Smooth muscle cell of bladder (primary cell): ENCODE data around the gene PLPPR3. TPM values are rescaled to one million over a fixed set of nuclear protein-coding genes. Genes with fewer than 3 reads are reported as not detected.

Source experiments
- total RNA-seq: library from RNA; depleted of rRNA; stranded (reverse); fragments of >200 nt; gene quantifications from 2 replicates; pipeline ENCODE4 v1.2.3, GENCODE V29; 2014

The PLPPR3 gene, protein sequence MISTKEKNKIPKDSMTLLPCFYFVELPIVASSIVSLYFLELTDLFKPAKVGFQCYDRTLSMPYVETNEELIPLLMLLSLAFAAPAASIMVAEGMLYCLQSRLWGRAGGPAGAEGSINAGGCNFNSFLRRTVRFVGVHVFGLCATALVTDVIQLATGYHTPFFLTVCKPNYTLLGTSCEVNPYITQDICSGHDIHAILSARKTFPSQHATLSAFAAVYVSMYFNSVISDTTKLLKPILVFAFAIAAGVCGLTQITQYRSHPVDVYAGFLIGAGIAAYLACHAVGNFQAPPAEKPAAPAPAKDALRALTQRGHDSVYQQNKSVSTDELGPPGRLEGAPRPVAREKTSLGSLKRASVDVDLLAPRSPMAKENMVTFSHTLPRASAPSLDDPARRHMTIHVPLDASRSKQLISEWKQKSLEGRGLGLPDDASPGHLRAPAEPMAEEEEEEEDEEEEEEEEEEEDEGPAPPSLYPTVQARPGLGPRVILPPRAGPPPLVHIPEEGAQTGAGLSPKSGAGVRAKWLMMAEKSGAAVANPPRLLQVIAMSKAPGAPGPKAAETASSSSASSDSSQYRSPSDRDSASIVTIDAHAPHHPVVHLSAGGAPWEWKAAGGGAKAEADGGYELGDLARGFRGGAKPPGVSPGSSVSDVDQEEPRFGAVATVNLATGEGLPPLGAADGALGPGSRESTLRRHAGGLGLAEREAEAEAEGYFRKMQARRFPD
- 0.57 and 1.1 TPM in 2 replicates for total RNA-seq

DNA sequence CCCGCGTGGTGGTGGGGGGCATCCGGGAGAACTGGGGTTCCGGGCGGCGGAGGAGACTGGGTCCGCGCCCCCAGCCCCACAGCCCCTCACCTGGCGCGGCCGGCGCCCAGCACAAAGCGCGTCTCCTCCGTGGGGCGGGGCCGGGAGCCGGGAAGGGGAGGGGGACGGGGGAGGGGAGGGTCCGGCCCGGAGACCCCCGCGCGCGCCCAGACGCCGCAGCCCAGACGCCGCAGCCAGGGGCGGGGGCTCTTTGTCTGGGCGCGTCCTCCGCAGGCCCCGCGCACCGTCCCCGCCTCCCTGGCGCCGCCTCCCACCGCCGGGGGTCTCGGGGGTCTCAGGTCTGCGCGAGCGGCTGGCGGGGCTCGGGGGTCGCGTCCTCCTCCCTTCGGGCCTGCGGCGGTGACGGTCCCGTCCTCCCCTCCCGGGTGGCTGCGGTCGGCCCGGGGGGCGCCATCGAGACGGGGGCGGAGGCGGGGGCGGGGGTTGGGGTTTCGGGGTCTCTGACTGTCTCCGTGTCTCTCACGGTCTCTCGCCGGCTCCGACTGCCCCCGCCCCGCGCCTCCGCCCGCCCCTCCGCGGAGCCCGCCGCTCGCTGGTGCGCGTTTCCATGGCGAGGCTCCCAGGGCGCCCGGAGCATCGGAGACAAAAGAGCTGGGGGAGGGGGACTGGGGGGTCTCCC is at the start of gene PLPPR3:
PLPPR3 (minus strand) TSS at position 131 of the 679 bp plus-strand sequence. CDS start 396 bp downstream, outside the sequence.

DNA sequence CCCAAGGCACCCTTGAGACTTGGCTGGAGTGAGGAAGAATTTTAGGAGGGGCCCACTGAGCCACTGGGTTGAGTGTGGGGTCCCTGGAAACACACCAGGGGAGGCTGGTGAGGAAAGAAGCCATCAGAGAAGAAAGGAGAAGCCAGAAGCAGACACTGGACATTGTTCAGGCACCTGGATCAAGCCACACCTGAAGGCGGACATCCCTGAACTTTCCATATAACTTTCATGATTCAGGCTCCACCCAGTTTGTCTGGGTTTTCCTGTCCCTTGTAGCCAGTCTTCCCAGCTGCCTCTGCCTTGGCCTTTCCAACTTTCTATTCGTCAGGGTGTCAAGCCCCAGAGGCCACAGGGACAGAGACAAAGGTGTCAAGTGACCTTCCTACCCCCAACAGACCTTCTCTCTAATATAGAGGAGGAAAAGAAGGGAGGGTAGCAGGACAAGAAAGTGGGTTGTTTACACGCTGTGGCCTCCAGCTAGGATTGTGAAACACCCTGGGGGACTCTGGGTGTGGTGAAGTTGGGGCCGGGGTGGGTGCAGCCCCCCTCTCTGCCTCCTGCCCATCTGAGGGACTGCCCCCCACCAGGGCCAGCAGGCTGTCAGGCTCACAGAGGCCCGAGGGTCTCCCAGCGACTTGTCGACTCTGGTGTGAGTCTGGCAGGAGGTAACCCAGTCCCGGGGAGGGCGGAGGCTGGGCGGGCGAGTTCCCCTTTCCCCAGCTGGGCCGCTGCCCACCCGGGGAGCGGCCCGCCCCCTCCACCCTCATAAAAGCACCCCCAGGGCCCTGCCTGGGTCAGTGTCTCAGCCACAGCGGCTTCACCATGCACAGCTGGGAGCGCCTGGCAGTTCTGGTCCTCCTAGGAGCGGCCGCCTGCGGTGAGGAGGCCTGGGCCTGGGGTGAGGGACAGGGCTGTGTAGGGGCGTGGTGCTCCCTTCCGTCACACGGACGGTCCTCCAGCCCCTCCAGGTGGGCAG is 37.4 kb upstream of the PLPPR3 start, which contains the start of gene CFD:
CFD (plus strand) TSS at position 797 of the 976 bp plus-strand sequence; CDS start at position 823, 26 bp downstream.

DNA sequence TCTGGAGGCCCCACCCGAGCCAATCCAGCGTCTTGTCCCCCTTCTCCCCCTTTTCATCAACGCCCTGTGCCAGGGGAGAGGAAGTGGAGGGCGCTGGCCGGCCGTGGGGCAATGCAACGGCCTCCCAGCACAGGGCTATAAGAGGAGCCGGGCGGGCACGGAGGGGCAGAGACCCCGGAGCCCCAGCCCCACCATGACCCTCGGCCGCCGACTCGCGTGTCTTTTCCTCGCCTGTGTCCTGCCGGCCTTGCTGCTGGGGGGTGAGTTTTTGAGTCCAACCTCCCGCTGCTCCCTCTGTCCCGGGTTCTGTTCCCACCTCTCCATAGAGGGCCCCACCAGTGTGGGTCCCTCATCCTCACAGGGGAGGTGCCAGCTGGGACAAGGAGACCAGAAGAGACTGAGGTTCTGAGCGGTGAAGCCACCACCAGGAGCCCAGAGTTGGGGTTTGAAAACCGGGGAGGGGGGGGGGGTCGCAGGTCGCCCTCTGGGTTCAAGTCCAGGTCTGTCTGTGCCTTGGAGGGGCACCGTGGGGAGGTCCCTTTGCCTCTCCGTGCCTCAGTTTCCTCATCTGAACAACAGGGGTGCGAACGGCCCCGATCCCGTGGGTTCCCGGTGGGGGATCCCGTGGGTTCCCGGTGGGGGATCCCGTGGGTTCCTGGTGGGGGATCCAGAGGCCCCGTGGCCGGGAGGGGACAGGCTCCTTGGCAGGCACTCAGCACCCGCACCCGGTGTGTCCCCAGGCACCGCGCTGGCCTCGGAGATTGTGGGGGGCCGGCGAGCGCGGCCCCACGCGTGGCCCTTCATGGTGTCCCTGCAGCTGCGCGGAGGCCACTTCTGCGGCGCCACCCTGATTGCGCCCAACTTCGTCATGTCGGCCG is 30.6 kb upstream of the PLPPR3 start, which contains the start of gene ELANE:
ELANE (plus strand) TSS at position 168 of the 878 bp plus-strand sequence; CDS start at position 194, 26 bp downstream.

DNA sequence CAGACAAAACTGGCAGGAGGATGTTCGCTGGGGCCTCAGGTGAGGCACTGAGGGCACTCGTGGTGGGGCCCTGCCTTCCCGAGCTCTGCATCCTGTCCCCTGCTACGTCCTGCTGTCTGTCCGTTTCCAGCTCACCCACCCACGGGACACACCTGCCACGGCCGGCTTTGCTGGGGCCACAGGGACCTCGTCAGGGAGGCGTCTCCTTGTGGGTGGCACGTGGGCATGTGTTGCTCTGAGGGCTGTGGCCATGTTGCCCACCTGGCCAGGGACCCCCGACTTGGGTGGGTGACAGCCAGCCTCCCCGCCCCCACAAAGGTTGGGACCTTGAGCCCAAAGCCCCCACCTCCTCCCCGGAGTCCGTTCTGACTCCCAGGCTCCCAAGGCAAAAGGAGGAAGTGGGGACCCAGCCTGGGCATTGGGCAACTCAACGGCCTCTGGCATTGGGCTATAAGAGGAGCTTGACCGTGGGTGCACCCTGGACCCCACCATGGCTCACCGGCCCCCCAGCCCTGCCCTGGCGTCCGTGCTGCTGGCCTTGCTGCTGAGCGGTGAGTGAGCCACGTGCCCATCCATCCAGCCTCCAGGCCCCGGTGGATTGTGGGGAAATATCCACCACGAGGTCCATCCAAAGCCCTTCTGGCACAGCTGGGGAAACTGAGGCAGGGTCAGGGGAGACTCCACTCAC is 18.9 kb upstream of the PLPPR3 start, which contains the start of gene PRTN3:
PRTN3 (plus strand) TSS at position 481 of the 688 bp plus-strand sequence; CDS start at position 491, 10 bp downstream.

DNA sequence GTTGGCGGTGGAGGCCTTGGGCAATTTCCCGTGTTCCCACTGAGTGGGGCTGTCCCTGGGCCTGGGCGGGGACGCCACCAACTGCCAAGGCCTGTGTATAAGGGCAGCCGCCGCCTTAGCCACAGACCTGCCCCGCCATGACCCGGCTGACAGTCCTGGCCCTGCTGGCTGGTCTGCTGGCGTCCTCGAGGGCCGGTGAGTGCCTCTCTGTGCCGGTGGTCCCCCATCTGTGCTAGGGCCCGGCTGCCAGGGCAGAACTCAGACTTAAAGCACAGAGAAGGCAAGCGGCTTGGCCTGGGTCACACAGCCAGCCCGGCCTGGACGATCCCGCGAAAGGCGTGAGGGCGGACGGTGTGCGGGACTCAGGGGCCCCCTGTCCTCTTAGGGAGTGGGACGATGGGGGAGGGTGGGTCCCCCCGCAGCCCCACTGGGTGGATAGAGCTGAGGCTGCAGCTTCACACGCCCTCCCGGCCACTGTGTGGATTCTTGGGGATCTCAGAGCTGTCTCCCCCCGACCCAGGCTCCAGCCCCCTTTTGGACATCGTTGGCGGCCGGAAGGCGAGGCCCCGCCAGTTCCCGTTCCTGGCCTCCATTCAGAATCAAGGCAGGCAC is 6.1 kb upstream of the PLPPR3 start, which contains the start of gene AZU1:
AZU1 (plus strand) TSS at position 128 of the 612 bp plus-strand sequence; CDS start at position 138, 10 bp downstream.

DNA sequence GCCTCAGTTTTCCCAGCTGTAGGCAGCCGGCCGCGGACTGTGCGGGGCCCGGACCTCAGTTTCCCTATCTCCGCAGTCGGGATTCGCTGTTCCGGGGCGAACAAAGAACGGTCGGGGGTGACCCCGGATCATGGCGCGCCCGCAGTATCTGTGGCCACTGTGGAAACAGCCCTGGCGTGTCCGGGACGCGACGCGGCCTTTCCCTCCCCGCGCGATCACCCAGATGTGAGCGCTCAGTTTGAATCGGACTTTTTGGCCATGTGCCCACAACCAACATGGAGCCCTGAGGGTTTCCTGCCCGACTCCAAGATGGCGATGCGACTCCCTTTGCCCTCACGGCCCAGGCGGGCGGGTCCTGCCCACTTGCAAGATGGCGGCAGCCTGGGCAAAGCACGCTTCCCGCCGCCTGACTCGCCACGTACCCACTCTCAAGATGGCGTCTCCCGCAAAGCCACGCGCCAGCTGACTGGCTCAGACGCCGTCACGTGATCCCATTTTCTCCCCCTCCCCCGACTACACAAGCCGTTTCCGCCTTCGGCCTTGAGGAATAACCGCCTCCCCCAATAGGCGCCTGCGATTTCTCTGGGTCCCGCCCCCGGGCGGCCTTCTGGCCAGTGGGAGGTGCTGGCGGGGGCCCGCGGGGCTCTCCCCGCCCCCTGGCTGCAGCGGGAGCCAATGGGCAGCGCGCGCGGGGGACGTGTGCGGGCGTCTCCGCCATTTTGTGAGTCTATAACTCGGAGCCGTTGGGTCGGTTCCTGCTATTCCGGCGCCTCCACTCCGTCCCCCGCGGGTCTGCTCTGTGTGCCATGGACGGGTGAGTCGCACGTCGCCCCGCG is 24.8 kb downstream of the PLPPR3 start, which contains the start of gene PTBP1:
PTBP1 (plus strand) TSS at position 761 of the 836 bp plus-strand sequence; CDS start at position 807, 46 bp downstream.

Other genes starting within 250 kb of the PLPPR3 start
- gene BSG, start 249.4 kb downstream of the PLPPR3 start, total RNA-seq = 296 and 318 TPM in 2 replicates
- 0.71 and 1.3 TPM in 2 replicates for gene HCN2, start 232.1 kb downstream of the PLPPR3 start, total RNA-seq
- gene POLRMT, start 188.4 kb downstream of the PLPPR3 start, total RNA-seq = 15.2 and 19.7 TPM in 2 replicates
- gene FGF22, start 182.1 kb downstream of the PLPPR3 start, total RNA-seq = under 0.01 and 0.09 TPM in 2 replicates
- 15.1 and 15.2 TPM in 2 replicates for gene RNF126, start 158.7 kb downstream of the PLPPR3 start, total RNA-seq
- 43.2 and 92.6 TPM in 2 replicates for gene FSTL3, start 145.6 kb downstream of the PLPPR3 start, total RNA-seq
- not detected in 2 replicates for gene PRSS57, start 126.5 kb downstream of the PLPPR3 start, total RNA-seq
- 4.8 and 15.6 TPM in 2 replicates for gene PALM, start 113.0 kb downstream of the PLPPR3 start, total RNA-seq
- gene MISP, start 70.8 kb downstream of the PLPPR3 start, total RNA-seq = 0.18 and 0.28 TPM in 2 replicates
- gene PTBP1, start 24.5 kb downstream of the PLPPR3 start, total RNA-seq = 65.2 and 67.6 TPM in 2 replicates
- 0.18 TPM in 1 of 2 replicates, not detected in the other for gene AZU1, start 5.9 kb upstream of the PLPPR3 start, total RNA-seq
- gene PRTN3, start 19.0 kb upstream of the PLPPR3 start, total RNA-seq = not detected in 2 replicates
- 0.46 and 0.85 TPM in 2 replicates for gene ELANE, start 30.3 kb upstream of the PLPPR3 start, total RNA-seq
- 61.8 and 93.7 TPM in 2 replicates for gene CFD, start 37.7 kb upstream of the PLPPR3 start, total RNA-seq
- 16.4 and 21.4 TPM in 2 replicates for gene MED16, start 71.2 kb upstream of the PLPPR3 start, total RNA-seq
- not detected in 2 replicates for gene RNU6-9, start 71.5 kb upstream of the PLPPR3 start, total RNA-seq
- gene R3HDM4, start 91.3 kb upstream of the PLPPR3 start, total RNA-seq = 18.1 and 18.3 TPM in 2 replicates
- gene KISS1R, start 95.4 kb upstream of the PLPPR3 start, total RNA-seq = under 0.01 TPM in 1 of 2 replicates, not detected in the other
- 16.9 and 22.2 TPM in 2 replicates for gene ARID3A, start 104.1 kb upstream of the PLPPR3 start, total RNA-seq
- gene WDR18, start 162.4 kb upstream of the PLPPR3 start, total RNA-seq = 42.0 and 62.0 TPM in 2 replicates
- 0.14 and 0.65 TPM in 2 replicates for gene GRIN3B, start 178.5 kb upstream of the PLPPR3 start, total RNA-seq
- gene TMEM259, start 199.2 kb upstream of the PLPPR3 start, total RNA-seq = 47.4 and 57.0 TPM in 2 replicates
- not detected in 2 replicates for gene RNU6-2, start 199.6 kb upstream of the PLPPR3 start, total RNA-seq
- gene CNN2, start 204.7 kb upstream of the PLPPR3 start, total RNA-seq = 215 and 242 TPM in 2 replicates
- 3.4 and 3.8 TPM in 2 replicates for gene ABCA7, start 218.2 kb upstream of the PLPPR3 start, total RNA-seq
- 0.85 and 1.6 TPM in 2 replicates for gene ARHGAP45, start 245.2 kb upstream of the PLPPR3 start, total RNA-seq